Measurements from ENCODE around the gene TRPM6.

DNA sequence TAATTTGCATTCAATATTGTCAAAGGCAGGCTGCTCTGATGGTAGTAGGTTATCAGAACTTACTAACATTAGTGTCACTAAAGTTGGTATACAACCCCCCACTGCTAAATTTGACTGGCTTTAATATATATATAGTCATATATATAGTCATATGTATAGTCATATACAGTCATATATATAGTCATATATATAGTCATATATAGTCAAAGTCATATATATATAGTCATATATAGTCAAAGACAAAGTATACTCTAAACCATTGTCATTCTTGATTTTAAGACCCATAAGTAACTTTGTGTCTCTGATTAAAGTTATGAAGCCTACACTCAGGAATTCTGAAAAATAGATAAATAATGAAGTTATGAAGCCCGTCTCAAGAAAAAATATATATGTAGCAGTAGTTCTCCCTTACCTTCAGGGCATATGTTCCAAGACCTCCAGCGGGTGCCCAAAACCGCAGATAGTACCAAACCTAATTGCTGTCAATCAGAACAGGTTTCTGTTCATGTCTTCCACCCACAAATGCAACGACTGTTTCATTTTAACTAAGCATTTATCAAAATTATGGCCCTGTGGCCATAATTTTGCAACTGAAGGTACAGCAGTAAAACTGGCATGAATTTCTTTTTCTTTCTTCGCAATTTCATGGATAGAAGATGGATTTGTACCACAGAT, 40.1 kb downstream of the TRPM6 start:
- no peak for TF ChIP-seq POLR2A (IDR thresholded peaks at IDR 0.05; ENCODE audit: low read depth, low read length)
- TF ChIP-seq POLR2AphosphoS5 (IDR thresholded peaks at IDR 0.05; ENCODE audit: low read depth, low read length), result no peak
